Measurements from ENCODE around the gene TBCD.

DNA sequence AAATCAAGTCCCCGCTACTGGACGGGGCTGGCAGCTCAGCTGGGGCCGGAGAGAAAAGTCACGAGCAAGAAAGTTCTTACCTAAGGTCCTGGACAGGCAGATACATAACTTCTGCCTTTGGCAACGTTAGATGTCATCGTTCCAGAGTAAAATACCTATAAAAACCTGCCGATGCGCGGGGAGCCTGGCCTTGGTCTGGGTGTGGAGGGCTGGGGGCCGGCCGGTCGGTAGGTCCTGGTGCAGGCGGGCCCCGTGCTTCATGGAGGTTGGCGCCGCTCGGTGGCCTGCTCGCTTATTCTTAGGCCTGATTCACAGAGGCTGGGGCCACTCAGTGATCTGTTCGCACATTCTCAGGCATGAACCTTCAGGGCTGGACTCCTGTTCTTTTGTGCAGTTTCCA, 121.7 kb downstream of the TBCD start:
- TF ChIP-seq CTCF (IDR thresholded peaks at IDR 0.05) (no peak), KAT7 (CRISPR knock-in tag; IDR thresholded peaks at IDR 0.05; ENCODE audit: borderline replicate concordance) (no peak), ELF4 (CRISPR knock-in tag; IDR thresholded peaks at IDR 0.05; ENCODE audit: low read depth) (no peak)
